Hematopoietic multipotent progenitor cell treated with erythropoietin and hydrocortisone succinate and interleukin-3 and kit ligand, for 17 days (in vitro differentiated cells): Measurements from ENCODE around the gene PTK6.
A peak's percentile ranks its signal among the peaks of the same experiment; 100 is the strongest.

Experiments used
- DNase-seq: peaks from one replicate; pipeline ENCODE4 v3.0.0-alpha.2; 2015; ENCODE audit warnings: low spot score

Gene PTK6

GRCh38 chr20:63543131-63543530 is 6.0 kb upstream of the PTK6 start:
- no peak for DNase-seq

- no peak for DNase-seq
Measured at GRCh38 chr20:63542696-63543095, 5.5 kb upstream of the PTK6 start.

GRCh38 chr20:63542031-63542559 is 4.9 kb upstream of the PTK6 start:
- no peak for DNase-seq

- no peak for DNase-seq
Measured at GRCh38 chr20:63541371-63541770, 4.2 kb upstream of the PTK6 start.

GRCh38 chr20:63540417-63541186 is 3.4 kb upstream of the PTK6 start:
- DNase-seq: no peak

GRCh38 chr20:63539441-63540370 is 2.5 kb upstream of the PTK6 start:
- DNase-seq: no peak

- DNase-seq: no peak
Measured at GRCh38 chr20:63539092-63539430, 1.9 kb upstream of the PTK6 start.

GRCh38 chr20:63538204-63539091 is 1.3 kb upstream of the PTK6 start:
- no peak for DNase-seq

- DNase-seq: peak; percentile 81
Measured at GRCh38 chr20:63537525-63538203, 488 bp upstream of the PTK6 start.

- no peak for DNase-seq
Measured at GRCh38 chr20:63536241-63536977, 767 bp downstream of the PTK6 start.

GRCh38 chr20:63534831-63535651 is 2.1 kb downstream of the PTK6 start:
- no peak for DNase-seq

GRCh38 chr20:63534427-63534830 is 2.7 kb downstream of the PTK6 start:
- DNase-seq: no peak

- no peak for DNase-seq
Measured at GRCh38 chr20:63533871-63534393, 3.2 kb downstream of the PTK6 start.

- DNase-seq: no peak
Measured at GRCh38 chr20:63533388-63533787, 3.8 kb downstream of the PTK6 start.

GRCh38 chr20:63532449-63532971 is 4.7 kb downstream of the PTK6 start:
- DNase-seq: no peak

- no peak for DNase-seq
Measured at GRCh38 chr20:63531686-63532448, 5.3 kb downstream of the PTK6 start.

GRCh38 chr20:63530788-63531160 is 6.4 kb downstream of the PTK6 start:
- no peak for DNase-seq
